ENCODE results near the gene INPP4A. TPM values are rescaled to one million over a fixed set of nuclear protein-coding genes. Genes with fewer than 3 reads are reported as not detected.

INPP4A gene
- total RNA-seq, 1 donor: 52.8 TPM

DNA sequence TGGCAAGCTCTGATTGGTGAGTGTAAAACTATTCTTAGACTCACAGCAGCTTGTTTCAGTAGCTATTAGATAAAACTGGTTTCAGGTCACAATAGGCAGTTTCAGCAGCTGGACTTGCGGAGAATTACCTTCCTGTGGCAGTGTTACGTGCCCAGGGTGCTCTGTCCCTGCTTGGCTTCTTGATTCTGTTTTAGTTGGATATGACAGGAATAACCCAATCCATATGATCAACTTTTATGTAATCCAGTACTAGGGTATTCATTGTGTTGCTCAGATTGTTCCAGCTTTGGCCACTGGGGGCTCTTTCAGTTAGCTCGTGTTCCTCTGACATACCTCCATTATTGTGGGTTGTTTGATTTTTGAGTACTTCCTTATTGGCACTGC is 43.1 kb downstream of the INPP4A start:
- peak in 2 of 3 donors; percentile 42 to 63 for DNase-seq (ENCODE audit: low read depth in 2 of 3, low spot score in 2 of 3)

DNA sequence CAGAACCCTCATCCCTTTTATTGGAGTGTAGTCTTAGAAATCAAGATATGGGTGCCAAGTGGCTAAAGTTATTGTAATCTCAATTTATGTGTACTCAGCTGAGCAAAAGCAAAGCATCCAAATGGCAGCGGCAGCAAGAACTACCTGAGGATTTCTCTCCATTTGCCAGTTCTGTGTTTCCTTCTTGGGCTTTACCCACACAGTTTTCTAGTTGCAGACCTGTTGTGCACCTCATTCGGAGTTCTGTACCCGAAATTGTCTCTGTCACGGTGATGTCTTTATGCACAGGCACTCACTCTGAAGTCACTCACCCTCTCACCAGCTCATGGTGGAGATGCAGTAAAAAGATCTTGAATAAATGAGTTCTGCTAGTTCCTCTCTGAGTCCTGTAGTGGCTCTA is 43.6 kb downstream of the INPP4A start:
- no peak for DNase-seq (ENCODE audit: low read depth in 2 of 3, low spot score in 2 of 3)

DNA sequence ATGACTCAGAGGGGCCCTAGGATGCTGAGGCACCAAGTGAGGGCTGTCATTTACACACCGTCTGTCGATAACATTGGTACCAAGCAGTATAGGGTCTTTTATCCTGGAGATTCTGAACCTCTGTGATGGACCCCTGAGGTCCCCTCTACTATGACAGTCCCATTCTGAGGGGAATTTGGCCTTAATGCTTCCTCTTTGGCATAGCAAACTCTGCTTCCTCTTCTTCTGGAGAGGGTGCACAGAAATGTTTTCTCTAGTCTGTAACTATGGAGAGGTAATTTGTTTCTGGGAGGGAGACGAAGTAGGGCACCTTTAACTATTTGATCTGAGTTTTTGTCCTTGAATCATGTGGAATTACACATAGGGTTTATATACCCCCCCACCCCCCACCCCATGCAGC is 44.8 kb downstream of the INPP4A start:
- no peak for DNase-seq (ENCODE audit: low read depth in 2 of 3, low spot score in 2 of 3)

DNA sequence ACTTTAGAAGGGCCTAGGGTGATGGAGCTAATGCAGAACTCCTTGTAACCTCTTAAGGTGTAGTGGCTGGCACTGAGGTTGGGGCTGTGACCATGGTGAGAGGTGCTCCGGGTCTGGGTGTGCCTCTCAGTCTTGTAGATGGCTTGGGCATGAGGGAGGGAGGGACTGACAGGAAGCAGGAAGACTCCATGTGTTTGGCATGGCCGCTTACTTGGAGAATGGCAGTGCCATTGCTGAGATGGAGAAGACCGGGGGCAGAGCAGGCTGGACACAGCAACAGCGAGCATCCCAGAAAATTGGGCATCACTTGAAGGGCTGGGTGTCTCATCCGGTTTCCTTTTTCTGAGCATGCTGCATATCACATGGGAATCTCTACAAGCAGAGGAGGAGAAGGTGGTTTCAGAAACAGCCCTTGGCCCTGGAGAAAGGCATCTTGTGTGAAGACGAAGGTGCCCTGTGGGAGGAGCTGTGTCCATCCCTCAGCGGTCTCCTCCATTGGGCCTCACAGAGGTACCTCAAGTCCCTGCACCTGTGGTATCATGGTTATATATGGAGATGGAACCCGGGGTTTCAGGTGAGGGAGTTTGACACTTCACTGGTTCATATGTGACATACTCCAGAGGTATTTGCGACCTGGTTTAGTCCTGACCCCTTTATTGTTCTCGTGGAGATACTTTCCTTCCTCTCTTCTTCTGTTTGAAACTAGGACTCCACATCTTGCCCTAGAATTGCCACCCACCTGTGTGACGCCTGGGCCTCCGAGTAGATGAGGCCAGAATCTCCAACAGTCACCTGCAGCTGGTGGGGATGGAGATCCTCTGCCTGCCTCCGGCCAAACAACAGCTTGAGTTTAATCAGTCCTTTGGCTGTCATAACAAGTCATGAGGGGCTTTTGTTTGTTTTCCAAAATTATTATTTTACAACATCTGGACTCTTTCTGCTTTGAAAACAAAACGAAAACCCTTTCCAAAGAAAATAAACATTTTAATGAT is 45.6 kb downstream of the INPP4A start:
- no peak for DNase-seq (ENCODE audit: low read depth in 2 of 3, low spot score in 2 of 3)

DNA sequence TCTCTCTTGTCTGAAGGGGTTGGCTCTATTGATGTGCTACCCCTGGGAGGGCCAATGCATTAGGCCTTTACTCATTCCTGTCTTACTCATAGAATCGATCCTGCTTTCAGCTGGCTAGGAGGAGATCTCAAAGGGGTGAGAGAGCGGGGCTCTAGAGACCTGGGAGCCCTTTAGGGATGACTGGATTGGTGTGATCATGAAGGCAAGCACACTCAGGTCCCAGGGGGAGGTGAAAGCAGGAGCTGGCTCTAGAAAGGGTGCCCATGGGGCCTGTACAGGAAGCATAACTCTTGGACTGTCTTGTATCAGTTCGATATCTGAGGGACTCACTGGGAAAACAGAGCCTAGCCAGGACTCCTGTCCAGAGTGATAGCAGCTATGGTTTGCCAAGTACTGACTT is 47.8 kb downstream of the INPP4A start:
- DNase-seq (ENCODE audit: low read depth in 2 of 3, low spot score in 2 of 3): no peak

DNA sequence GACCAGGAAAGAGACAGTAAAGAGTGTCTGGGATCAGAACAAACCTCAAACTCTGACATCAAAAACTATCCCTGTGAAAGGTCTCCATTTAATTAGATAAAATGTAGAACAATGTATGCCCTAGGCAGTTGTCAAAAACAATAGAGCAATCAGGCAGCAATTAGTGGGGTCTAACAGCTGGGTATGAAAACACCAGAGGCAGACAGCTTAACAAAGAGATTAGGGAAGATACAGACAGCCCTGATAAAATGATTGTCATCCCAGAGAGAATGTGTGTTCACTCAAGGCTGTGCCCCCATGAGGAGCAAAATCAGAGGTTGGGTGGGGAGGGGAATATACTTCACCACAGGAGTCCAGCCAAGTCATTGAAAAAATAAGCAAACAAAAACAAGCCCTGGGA is 50.0 kb downstream of the INPP4A start:
- DNase-seq (ENCODE audit: low read depth in 2 of 3, low spot score in 2 of 3): no peak

DNA sequence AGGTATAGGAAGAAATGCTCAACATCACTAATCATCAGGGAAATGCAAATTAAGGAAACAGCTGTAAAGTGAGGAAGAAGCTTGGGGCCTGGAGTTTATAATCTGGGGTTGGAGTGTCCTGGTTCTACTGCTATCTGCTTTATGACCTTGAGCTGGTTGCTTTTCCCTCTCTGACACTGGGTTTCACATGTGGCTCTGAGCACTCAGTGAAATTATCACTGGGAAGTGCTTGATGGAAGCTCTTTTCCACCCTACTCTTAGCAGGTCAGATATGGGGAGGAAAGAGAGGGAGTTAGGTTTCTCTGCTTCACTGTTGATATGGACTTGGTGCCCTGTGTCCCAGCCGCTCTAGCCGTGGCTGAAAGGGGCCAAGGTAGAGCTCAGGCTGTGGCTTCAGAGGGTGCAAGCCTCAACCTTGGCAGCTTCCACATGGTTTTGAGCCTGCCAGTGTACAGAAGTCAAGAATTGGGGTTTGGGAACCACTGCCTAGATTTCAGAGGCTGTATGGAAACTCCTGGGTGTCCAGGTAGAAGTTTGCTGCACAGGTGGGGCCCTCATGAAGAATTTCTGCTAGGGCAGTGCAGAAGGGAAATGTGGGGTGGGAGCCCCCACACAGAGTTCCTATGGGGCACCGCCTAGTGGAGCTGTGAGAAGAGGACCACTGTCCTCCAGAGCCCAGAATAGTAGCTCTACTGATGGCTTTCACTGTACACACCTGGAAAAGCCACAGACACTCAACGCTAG is 52.3 kb downstream of the INPP4A start:
- DNase-seq (ENCODE audit: low read depth in 2 of 3, low spot score in 2 of 3): no peak

DNA sequence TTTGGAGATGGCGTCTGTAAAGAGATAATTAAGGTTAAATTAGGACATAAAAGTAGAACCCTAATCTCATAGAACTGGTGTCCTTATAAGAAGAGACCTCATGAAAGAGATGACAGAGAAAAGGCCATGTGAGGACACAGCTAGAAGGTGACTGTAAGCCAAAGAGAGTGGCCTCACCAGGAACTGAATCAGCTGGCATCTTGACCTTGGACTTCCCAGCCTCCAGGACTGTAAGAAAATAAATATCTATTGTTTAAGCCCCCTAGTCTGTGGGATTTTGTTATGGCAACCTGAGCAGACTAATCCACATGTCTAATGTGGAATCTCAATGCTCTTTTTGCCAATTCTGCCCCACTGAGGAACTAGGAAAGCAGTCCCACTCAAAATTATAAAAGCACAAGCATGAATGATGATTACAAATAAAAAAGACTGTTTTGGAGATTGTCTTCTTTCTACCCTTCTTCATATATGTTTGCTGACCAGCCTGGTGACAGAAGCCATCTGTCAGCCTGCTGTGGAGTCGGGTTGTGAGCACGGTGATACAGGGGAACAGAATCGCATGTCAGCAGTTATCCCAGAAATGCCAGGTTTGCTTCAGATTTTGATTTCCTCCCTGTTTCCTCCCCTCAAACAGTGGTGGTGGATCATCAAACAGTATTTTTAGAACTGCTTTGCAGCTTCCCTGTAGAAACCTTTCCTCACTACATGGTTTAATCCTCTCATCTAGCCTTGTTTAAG is 54.2 kb downstream of the INPP4A start:
- no peak for DNase-seq (ENCODE audit: low read depth in 2 of 3, low spot score in 2 of 3)

DNA sequence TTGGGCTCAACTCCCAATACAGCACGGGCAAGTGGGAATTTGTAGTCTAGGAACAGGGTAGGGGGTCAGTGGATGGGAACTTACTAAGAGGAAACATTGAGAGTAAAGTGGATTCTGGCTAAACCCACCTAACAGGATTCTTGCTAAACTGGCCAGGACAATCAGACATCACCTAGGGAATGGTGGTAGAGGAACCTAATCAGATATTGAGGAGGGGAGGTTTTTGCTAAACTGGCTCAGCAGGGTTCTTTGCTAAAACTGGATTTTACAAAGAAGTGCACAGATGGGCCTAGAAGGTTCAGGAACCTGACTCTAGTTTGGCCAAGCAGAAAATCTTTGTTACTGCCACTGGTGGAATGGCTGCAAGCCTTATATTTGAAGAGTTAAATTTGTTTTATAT is 55.9 kb downstream of the INPP4A start:
- DNase-seq (ENCODE audit: low read depth in 2 of 3, low spot score in 2 of 3): no peak

DNA sequence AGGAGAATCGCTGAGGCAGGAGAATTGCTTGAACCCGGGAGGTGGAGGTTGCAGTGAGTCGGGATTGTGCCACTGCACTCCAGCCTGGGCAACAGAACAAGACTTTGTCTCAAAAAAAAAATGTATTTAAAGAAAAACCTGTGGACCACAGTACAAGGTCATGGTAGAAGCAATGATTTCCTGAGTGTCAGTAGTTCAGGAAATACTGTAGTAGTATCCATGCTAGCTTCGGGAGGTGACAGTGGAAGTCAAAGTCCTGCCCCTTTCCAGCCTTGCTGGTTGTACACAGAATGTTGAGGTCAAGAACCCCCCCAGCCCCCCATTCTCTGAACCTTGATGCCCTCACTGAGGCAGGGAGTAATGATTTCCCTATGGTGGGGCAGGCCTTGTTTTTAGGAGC is 56.6 kb downstream of the INPP4A start:
- DNase-seq (ENCODE audit: low read depth in 2 of 3, low spot score in 2 of 3): no peak

DNA sequence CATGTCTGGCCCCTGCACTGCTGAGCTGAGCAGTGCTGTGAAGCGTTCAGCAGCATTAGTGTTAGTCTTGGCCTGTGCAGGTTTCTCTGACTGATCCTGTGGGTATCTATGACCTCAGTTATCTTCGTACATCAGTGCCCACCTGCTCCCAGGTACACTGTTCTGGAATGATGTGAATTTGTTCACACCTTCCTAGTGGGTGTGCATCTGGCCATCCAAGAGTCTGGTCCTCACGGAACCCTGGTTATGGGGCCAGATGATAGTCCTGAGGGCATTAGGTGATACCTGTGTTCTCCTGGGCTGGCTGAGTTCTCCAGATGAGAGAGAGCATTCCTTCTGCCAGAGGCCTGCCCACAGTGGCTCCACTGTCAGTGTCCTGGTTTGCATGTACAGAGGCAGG is 57.2 kb downstream of the INPP4A start:
- DNase-seq (ENCODE audit: low read depth in 2 of 3, low spot score in 2 of 3): no peak

DNA sequence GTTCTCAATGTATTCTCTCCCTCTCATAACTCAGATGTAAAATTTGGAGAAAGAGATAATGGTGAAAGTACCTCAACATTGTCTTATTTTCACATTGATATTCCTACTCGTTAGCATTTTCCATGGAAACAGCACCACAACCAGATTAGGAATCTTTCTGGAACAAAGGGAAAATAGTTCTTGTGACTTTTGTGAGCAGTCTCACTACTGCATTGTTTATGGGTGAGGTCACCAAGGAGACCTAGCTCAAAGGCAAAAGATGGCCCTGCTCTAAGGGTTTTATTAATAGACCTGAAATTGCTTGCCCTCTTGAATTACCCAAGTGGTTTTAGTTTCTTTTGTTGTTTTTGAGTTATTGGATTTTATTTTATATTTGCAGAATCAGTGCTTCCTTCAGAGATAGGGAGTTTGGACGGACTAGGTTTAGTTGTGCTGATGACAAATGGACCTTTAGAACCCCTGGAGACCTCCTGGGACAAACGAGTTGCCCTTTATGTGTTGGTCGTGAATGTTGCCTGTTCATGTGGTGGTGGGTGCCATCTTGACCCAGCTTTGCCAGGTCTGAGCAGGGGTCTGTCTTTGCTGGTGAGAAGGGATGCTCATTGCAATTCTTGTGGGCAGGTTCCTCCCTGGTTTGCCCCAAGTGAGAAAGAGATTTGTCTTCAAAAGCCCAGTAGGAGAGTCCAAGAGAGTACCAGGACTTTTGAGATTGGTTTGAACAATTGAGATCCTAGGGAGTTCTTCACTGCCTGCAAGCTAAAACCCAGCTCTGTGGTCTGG is 58.1 kb downstream of the INPP4A start:
- no peak for DNase-seq (ENCODE audit: low read depth in 2 of 3, low spot score in 2 of 3)

DNA sequence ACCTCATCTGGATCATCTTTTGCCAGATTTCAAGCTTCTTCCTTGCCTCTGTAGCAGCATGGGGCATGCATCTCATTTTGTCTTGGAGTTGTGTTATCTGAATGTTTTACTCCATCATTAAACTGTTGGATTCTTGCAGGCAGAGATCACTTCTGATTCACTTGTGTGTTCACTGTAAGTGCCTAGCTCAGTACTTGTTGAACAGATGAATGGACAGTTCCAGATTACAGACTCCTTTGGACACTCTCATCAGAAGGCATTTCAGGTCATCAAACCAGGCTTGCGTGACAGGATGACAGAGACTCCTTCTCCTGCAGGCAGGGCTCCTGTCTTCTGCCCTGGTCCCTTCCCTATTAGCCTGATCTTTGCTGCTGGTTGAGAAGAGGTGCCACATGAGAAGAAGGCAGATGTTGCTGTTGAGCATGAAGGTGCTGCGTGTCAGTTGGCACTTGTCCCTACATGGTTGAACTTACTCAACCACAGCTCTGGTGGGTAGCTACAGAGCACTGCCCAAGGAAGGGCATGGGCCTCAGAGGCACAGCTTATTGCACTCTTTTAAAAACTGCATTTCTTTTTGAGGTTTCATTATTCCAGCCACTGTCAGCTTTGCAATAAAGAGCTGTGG is 58.9 kb downstream of the INPP4A start:
- no peak for DNase-seq (ENCODE audit: low read depth in 2 of 3, low spot score in 2 of 3)

DNA sequence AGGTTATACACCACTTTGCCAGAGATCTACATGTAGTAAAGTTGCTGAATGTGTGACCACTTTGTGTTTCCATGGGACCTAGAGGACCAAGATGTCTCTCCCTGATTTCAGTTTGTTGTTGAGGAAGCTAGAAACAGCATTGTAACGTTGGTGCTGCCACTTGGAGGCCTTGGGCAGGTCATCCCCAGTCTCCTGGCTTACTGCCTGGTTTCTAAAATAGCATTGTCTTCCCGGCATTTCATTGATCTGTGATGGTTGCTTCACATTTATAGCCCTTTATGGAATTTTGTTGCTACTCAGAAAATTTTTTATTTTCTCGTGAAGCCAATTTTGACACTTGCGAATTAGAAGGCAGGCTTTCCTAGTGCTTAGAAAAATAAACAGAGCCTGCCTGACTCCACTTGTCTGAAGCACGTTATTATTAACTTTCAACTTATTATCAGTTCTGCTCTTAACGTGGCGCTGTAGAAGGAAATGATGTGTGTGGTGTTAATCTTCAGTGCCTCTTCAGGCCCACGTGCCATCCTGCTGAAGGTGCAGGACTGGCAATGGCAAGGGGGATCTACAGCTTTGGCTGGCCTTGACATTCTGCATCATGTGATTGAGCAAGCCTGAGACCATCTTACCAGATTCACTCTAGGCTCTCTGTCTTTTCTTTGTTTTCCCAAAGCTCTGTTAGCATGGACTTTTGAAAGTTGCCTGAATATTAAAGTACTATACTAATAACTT is 59.9 kb downstream of the INPP4A start:
- DNase-seq (ENCODE audit: low read depth in 2 of 3, low spot score in 2 of 3): peak in 1 of 3 donors; percentile 27

DNA sequence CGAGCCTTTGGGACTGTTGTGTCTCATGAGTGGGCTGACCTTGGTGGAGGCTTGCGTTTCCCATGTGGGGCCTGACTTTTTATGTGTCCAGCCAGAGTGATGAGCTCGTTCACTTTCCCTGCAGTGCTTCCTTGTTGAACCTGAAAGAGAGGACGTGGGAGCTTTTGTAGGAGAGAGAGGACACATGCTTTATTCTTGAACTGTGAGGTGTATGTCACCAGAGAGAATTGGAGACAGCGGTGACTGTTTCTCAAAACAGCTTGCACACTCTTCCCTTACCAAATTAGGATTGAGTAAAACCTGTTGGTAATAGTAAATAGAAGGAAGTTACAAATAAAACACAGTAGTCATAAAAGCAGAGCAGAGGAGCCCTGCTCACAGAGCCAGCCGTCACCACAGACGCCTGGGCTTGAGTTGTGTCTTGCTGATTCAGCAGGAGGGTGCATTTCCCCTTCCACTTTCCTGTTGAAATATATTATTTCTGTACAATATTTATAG is 60.7 kb downstream of the INPP4A start:
- DNase-seq (ENCODE audit: low read depth in 2 of 3, low spot score in 2 of 3): peak in 2 of 3 donors; percentile 57 to 80

DNA sequence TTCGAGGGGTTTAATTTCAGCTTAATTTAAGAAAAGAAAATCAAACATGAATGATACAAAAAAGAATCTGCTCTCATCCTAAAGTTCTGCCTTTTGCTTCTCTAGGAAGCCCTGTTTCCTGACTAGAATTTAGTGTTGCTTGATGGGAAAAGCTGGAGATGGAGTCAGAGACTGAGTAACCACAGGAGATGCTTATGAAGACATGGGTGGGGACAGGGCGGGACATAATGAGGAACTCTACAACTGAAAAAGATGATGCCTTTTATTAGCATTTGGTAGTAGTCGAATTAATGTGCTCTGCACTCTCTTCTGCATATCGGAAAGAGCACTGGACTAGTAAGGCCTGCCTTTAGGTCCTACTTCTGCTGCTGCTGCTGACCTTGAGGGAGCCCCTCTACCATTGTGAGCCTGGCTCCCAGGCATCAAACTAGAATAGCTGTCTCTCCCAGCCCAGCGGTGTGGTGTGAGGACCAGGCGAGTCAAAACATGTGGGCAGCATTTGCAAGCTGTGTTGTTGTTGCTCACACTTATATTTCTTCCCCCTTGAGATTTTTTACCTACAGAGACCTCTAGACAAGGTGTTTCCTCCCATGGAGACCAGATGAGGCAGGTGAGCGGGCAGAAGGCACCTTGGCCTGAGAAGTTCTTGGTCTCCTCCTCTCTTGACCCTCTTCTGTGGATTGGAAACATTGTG is 61.5 kb downstream of the INPP4A start:
- DNase-seq (ENCODE audit: low read depth in 2 of 3, low spot score in 2 of 3): no peak

DNA sequence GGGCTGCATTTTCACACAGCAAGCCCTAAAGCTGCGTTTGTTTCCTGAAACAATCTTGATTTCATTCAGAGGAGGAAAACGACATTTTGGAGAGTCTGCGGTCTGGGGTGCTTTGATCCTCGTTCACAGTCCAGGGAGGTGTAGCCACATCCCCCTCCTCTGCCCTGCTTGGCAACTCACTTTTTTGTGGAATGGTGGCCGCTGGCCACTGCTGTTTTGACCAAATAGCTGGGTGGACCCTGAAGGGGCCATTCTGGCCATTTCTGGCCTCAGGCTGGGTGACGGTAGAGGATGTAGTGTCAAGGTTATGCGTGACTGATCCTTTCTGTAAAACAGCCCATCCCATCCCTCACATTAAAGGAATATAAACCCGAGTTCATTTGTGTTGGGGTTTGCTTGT is 62.2 kb downstream of the INPP4A start:
- no peak for DNase-seq (ENCODE audit: low read depth in 2 of 3, low spot score in 2 of 3)

DNA sequence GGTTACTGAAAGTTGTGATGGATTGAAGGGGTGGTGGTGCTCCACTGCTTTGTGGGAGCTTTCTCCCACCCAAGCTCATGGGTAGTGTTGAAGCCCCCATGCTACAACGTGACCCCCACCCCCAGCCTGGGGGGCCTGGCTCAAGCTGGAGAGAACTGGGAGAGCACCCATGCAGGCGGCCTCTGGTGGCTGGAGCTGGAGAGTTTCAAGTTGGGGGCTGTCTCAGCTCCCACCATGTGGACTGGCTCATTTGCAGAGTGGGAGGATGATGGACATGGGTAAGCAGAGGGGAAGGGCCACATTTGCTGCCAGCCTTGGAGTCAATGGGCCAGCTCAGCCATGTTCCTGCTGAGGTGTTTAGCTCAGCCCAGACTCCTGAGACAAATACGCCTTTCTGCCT is 62.8 kb downstream of the INPP4A start:
- DNase-seq (ENCODE audit: low read depth in 2 of 3, low spot score in 2 of 3): no peak
